HG03460 (cell line): Measurements from ENCODE around the gene ENSA.
"Not testable (repeated sequence)": the region's sequence is repeated elsewhere in the genome, so short reads cannot be mapped to it uniquely, and the experiment has no call there.

Experiments used
- ATAC-seq: cut with Tn5 transposase; IDR thresholded peaks from one replicate; pipeline ENCODE4 v1.9.1; 2021; ENCODE audit not compliant: unreplicated experiment

The ENSA gene

GRCh38 chr1:150622303-150622975 is 7.0 kb downstream of the ENSA start:
- ATAC-seq, result no peak

GRCh38 chr1:150621497-150622302 is 7.7 kb downstream of the ENSA start:
- no peak for ATAC-seq

DNA sequence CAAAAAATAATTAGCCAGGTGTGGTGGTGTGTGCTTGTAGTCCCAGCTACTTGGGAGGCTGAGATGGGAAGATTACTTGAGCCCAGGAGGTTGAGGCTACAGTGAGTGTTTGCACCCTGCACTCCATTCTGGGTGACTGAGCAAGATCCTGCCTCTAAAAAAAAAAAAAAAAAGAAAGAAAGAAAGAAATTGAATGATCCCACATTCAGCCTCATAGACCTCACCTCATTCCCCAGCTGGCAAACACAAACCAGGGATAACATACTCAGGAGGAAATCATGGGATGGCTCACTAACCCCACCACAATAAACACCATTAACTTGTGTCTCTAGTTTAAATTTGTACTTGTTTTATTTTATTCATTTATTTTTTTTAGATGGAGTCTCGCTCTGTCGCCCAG is 8.5 kb downstream of the ENSA start:
- ATAC-seq, result no peak

- no peak for ATAC-seq
These were observed 9.6 kb downstream of the ENSA start for GRCh38 chr1:150619576-150620509.

DNA sequence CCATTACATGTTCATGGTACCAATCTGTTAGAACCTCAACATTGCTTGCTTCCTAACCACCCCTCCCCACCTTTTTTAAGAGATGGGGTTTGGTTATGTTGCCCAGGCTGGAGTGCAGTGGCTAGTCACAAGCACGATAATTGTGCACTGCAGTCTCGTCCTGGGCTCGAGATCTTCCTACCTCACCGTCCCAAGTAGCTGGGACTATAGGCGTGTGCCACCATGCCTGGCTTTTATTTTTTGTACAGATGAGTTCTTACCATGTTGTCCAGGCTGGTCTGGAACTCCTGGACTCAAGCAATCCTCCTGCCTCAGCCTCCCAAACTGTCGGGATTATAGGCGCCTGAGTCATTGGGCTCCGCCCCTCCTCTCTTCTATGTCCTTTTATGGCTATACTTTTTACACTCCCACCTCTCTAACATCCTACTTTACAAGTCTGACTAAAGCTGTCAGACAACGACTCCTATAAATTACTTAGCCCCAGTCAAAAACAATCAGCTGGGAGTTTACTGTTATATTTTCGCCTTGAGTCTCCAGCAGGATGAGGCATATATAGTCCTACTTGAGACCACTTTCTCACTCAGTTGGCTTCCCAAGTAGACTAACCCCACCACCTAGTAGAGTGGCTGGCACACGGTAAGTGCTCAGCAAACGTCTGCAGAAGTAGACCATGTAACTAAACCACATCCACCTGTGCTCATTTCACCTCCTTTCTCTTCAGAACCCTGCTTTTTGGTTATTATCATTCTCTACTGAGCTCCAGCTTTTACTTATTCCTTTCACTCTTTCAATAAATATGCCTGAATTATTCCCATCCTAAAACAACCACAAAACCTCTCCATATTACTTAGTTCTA is 13.8 kb downstream of the ENSA start:
- no peak for ATAC-seq

GRCh38 chr1:150613061-150613920 is 16.1 kb downstream of the ENSA start:
- peak; percentile 39 for ATAC-seq

DNA sequence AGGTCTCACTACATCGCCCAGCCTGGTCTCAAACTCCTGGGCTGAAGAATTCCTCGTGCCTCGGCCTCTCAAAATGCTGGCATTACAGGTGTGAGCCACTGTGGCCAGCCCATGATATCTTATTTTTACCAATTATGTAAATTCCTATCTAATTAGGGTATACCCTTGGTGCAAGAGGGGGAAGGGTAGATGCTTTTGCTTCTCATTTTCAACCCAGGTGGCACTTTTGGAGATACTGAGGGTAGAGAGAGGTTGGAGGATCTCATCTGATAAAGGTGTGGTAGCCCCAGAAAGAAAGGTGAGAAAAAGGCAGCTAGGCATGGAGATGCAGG is 17.4 kb downstream of the ENSA start:
- no peak for ATAC-seq

DNA sequence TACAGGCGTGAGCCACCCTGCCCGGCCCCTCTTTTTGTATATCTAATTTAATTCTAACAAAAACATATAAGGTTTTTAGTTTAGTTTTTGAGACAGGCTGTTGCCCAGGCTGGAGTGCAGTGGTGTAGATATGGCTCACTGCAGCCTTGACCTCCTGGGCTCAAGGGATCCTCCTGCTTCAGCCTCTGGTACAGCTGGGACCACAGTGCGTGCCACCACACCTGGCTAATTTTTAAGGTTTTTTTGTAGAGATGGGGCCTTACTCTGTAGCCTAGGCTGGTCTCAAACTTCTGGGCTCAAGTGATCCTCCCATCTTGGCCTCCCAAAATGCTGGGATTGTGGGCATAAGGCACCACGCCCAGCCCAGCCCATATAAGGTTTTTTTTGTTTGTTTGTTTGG is 18.8 kb downstream of the ENSA start:
- ATAC-seq, result no peak

DNA sequence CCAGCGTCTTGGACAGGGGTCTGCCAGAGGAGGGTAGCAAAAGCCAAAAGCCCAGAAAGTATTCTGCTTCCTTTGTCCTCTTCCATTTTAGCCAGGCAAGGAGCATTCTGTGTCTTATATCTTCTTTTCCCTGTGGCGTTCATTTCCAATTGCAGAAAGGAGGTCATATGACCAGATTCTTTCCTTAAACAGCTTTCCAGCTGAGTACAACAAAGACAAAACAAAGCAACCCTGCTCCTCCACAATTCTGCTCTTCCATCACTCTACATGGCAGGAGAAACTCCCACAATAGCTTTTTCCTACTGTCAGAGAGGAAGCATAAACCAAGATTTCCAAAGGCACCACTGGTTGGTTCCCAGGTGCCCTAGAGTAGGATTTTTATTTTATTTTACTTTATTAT is 19.7 kb downstream of the ENSA start:
- no peak for ATAC-seq

- no peak for ATAC-seq
These were observed 22.8 kb downstream of the ENSA start for GRCh38 chr1:150606463-150607142.

DNA sequence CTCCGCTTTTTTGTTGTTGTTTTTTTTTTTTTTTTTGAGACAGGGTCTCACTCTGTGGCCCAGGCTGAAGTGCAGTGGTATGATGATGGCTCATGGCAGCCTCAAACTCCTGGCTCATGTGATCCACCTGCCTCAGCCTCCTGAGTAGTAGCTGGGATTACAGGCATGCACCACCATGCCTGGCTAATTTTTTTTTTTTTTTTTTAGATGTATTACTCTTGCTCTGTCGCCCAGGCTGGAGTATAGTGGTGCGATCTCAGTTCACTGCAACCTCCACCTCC is 24.0 kb downstream of the ENSA start:
- ATAC-seq, result not testable (repeated sequence)

DNA sequence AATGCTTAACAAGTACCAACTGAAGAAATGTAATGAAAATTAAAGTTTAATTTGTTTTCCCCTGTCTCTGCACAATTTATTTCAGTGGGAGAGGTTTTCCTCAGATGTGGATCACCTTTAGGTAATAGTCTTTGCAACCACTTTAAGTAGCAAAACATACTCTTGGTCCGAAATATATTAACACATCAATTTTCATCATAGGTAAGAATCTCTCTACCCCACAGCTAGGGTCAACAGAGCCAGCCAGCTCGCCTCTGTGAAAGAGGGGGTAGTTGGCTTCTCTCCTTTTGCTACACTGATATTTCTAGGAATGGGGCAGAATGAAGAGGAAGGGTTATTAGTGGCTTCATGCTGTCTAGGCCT is 25.2 kb downstream of the ENSA start:
- no peak for ATAC-seq

DNA sequence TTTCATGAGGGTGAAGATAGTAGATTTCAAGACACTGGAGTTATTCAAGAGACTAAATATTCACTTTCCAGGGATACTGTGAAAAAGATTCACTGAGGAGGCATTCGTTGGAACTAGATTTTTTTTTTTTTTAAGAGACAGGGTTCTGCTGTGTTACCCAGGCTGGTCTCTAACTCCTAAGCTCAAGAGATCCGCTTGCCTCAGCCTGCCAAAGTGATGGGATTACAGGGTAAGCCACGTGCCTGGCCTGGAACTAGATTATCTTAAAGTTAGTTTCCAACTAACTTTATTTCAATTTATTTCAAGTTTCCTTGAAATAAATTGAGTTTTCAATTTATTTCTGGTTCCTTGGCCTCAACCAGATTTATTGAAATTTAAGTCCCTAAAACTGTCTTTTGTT is 25.7 kb downstream of the ENSA start:
- ATAC-seq, result no peak

DNA sequence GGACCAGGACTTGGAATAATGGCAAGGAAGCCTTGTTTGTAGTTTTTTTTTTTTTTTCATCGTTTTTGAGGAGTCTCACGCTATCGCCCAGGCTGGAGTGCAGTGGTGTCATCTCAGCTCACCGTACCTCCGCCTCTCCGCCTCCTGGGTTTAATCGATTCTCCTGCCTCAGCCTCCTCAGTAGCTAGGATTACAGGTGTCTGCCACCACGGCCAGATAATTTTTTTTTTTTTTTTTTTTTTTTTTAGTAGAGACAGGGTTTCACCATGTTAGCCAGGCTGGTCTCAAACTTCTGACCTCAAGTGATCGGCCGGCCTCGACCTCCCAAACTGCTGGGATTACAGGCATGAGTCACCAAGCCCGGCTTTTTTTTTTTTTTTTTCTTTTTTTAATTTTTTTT is 27.0 kb downstream of the ENSA start:
- not testable (repeated sequence) for ATAC-seq

DNA sequence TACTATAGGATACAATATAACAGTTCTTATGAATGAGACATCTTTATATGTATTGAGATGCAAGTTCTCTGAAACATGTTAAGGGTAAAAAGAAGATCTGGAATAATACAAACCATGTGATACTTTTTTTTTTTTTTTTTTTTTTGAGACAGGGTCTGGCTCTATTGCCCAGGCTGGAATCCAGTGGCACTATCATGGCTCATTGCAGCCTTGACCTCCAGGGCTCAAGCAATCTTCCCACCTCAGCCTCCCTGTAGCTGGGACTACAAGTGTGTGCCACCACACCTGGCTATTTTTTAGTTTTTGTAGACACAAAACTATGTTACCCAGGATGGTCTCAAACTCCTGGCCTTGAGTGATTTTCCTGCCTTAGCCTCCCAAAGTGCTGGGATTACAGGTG is 27.9 kb downstream of the ENSA start:
- no peak for ATAC-seq

DNA sequence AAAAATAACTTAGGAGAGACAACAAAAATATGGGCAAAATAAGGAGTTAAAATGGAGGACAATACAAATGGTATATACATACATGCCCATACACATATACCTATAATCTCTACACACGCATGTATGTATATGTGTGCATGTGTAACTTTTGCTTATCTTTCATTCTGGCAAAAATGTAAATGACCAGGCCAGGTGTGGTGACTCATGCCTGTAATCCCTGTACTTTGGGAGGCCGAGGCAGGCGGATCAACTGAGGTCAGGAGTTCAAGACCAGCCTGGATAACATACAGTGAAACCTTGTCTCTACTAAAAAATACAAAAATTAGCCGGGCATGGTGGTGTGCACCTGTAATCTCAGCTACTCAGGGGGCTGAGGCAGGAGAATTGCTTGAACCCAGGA is 31.1 kb downstream of the ENSA start:
- ATAC-seq, result not testable (repeated sequence)

GRCh38 chr1:150596976-150597375 is 32.4 kb downstream of the ENSA start:
- ATAC-seq, result no peak

DNA sequence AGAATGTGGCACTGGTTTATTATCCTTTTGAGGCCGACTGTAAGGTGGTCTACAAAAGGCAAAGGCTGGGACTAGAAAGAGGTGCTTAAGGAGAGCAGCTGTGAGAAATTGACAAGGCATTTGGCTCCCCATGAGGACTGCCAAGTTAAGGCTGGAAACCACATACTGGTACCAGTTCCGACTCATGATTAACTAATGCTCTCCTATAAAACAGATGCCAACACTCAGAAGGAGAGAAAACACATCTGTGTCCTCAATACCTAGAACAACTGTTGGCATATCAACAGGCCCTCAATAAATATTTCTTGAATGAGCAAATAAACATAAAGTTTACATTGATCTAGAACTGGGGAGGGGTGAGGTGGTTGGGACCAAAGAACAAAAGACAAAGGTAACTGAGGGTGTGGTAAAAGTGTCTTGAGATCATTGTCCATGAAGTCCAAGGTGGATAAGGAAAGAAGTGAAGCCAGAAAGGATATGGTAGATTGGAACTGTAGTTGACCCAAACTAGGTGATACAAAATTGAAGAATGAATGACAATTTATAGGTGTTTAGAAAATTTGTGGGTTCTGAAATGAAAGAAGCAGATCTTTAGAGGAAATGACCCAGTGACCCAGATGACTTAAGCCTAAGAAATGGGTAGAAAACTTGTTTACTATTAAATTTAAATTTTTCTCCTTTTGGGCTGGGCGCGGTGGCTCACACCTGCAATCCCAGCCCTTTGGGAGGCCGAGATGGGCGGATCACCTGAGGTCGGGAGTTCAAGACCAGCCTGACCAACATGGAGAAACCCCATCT is 33.1 kb downstream of the ENSA start:
- no peak for ATAC-seq

DNA sequence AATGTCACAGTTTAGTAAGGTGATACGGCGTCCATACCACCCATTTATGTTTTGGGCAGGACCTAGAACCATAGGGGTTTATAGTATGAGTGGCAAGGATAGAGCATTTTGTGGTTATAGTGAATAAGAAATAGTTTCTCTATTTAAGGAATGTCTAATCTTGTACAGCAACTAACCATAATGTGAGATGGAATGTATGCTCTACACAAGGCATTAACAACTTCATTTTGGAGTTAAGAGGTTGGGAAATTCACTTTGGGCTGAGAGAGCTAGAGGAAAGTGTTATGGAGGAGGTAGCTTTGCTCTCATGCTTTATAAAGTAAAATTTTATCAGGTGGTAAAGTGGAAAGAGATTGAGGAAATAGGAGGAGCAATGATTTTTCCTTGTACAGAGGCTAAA is 47.0 kb downstream of the ENSA start:
- no peak for ATAC-seq
